ENCODE data around the gene LUZP1.

GRCh38 chr1:23092447-23092846 lies 76.2 kb downstream of the LUZP1 start:
- no peak for TF ChIP-seq ATF6 (CRISPR knock-in tag; IDR thresholded peaks at IDR 0.05)
- TF ChIP-seq CTCF (IDR thresholded peaks at IDR 0.05) = no peak
- TF ChIP-seq MYBL2 (CRISPR knock-in tag; IDR thresholded peaks at IDR 0.05) = no peak
- TF ChIP-seq USF2 (CRISPR knock-in tag; IDR thresholded peaks at IDR 0.05) = no peak
- no peak for TF ChIP-seq FOXP4 (CRISPR knock-in tag; IDR thresholded peaks at IDR 0.05)
- TF ChIP-seq TCF7 (CRISPR knock-in tag; IDR thresholded peaks at IDR 0.05; ENCODE audit: low read depth) = no peak
- TF ChIP-seq PREB (CRISPR knock-in tag; IDR thresholded peaks at IDR 0.05; ENCODE audit: borderline replicate concordance) = no peak
- no peak for TF ChIP-seq CREB1 (CRISPR knock-in tag; IDR thresholded peaks at IDR 0.05)
